Coronary artery (tissue), 2 donors: Measurements from ENCODE around the gene MYORG.

Experiments used
- DNase-seq: peaks from one replicate; pipeline ENCODE4 v3.0.0-alpha.2; 2017; ENCODE audit warnings: low spot score
- H3K27ac ChIP-seq, 2 donors: fragments of 200-600 bp; sonication (generic); one replicate each; pipeline ENCODE4 v1.5.1; 2016 to 2019
- H3K4me3 ChIP-seq: fragments of 200-600 bp; sonication (generic); 2 replicates; pipeline ENCODE4 v1.5.1; 2016; ENCODE audit warnings: mild to moderate bottlenecking, moderate library complexity
- CTCF ChIP-seq: fragments of 200-600 bp; sonication (generic); IDR thresholded peaks from one replicate; pipeline ENCODE4 v1.5.1; 2019; ENCODE audit warnings: antibody characterized with exemption

MYORG gene

GRCh38 chr9:34321451-34321850 lies 55.2 kb downstream of the MYORG start:
- no peak for TF ChIP-seq CTCF
- Histone ChIP-seq H3K27ac (no peak overlapping the region), H3K4me3 (no peak overlapping the region)
- no peak for DNase-seq

GRCh38 chr9:34318163-34318790 lies 58.4 kb downstream of the MYORG start:
- no peak overlapping the region for H3K27ac ChIP-seq
- H3K4me3 ChIP-seq: no peak overlapping the region
- no peak for TF ChIP-seq CTCF
- DNase-seq: no peak

- DNase-seq: no peak
- Histone ChIP-seq H3K27ac (no peak overlapping the region), H3K4me3 (no peak overlapping the region)
- no peak for TF ChIP-seq CTCF
Measured at GRCh38 chr9:34317436-34317835, 59.3 kb downstream of the MYORG start.
